A673 (cell line): ENCODE measurements around the gene SNTA1. TPM values are rescaled to one million over a fixed set of nuclear protein-coding genes. Genes with fewer than 3 reads are reported as not detected.
A peak's percentile ranks its signal among the peaks of the same experiment; 100 is the strongest.

Experiments used
- Bru-seq: library from RNA; stranded (reverse); fragments of 400-500 nt; gene quantifications from one replicate; lab custom pipeline; 2021; lab: Mats Ljungman, UMichigan
- BruChase-seq, 2 experiments: library from RNA; stranded (reverse); fragments of 400-500 nt; gene quantifications; one replicate each; lab custom pipeline; 2021; lab: Mats Ljungman, UMichigan
- BruUV-seq: library from RNA; stranded (reverse); fragments of 400-500 nt; replicated peaks from 2 replicates; lab custom pipeline; 2021; lab: Mats Ljungman, UMichigan
- CTCF ChIA-PET: fragments of 300-600 bp; sonication (Branson Sonifier 250); formaldehyde crosslinking; loops from one replicate; lab custom pipeline; 2022; ENCODE audit warnings: antibody characterized with exemption; lab: Charles Lee
- POLR2A ChIA-PET: fragments of 300-600 bp; sonication (Branson Sonifier 250); formaldehyde crosslinking; loops from one replicate; lab custom pipeline; 2022; ENCODE audit warnings: antibody characterized with exemption; ENCODE audit not compliant: low non-redundant PET; lab: Charles Lee
- DNase-seq: peaks from one replicate; pipeline ENCODE4 v3.0.0-alpha.2; 2015; ENCODE audit warnings: low spot score
- H3K27ac ChIP-seq: fragments of 200-600 bp; sonication (generic); 2 replicates; pipeline ENCODE4 v1.5.1; 2016; ENCODE audit warnings: mixed run types, low read depth, mild to moderate bottlenecking, mixed read lengths, antibody characterized with exemption, low read length; ENCODE audit not compliant: poor library complexity, severe bottlenecking
- H3K27me3 ChIP-seq: fragments of 200-600 bp; sonication (generic); replicated peaks from 2 replicates; pipeline ENCODE4 v1.6.1; 2017; ENCODE audit warnings: mixed run types, low read depth, mild to moderate bottlenecking, mixed read lengths, antibody characterized with exemption, low read length; ENCODE audit not compliant: insufficient read depth, poor library complexity
- H3K36me3 ChIP-seq: fragments of 200-600 bp; sonication (generic); 2 replicates; pipeline ENCODE4 v1.6.1; 2016; ENCODE audit warnings: mixed run types, mild to moderate bottlenecking, mixed read lengths, antibody characterized with exemption, low read length; ENCODE audit not compliant: insufficient read depth, poor library complexity, severe bottlenecking
- H3K4me1 ChIP-seq: fragments of 200-600 bp; sonication (generic); 2 replicates; pipeline ENCODE4 v1.6.1; 2017; ENCODE audit warnings: mixed run types, mild to moderate bottlenecking, mixed read lengths, antibody characterized with exemption, low read length; ENCODE audit not compliant: insufficient read depth, poor library complexity, severe bottlenecking
- H3K4me3 ChIP-seq: fragments of 200-600 bp; sonication (generic); 2 replicates; pipeline ENCODE4 v1.5.1; 2016; ENCODE audit warnings: low read depth, mixed run types, mild to moderate bottlenecking, mixed read lengths, low read length; ENCODE audit not compliant: poor library complexity, severe bottlenecking
- H3K9me3 ChIP-seq: fragments of 200-600 bp; sonication (generic); 2 replicates; pipeline ENCODE4 v1.6.1; 2016; ENCODE audit warnings: mixed run types, low read depth, mild to moderate bottlenecking, mixed read lengths, antibody characterized with exemption, low read length; ENCODE audit not compliant: poor library complexity, severe bottlenecking
- CTCF ChIP-seq: fragments of 300-800, 200-600 bp; sonication (generic); conservative IDR thresholded peaks from 2 replicates; pipeline ENCODE4 v1.5.1; 2017; ENCODE audit warnings: low read depth, mild to moderate bottlenecking, antibody characterized with exemption, low read length, moderate library complexity, mixed read lengths
- EZH2 ChIP-seq: fragments of 200-600 bp; sonication (generic); IDR thresholded peaks from 2 replicates; pipeline ENCODE4 v1.6.1; 2017; ENCODE audit warnings: borderline replicate concordance, low read depth, mild to moderate bottlenecking, mixed read lengths, antibody characterized with exemption, low read length; ENCODE audit not compliant: poor library complexity, severe bottlenecking
- intact Hi-C: fragments of 100-400 bp; cut with micrococcal nuclease; formaldehyde crosslinking; loops from one replicate; pipeline ENCODE4 v1.10.0; 2022; ENCODE audit not compliant: unreplicated experiment
- long read RNA-seq: library from polyadenylated mRNA; stranded (forward); transcript quantifications from one replicate; pipeline ENCODE4 v2.0.0, GENCODE V29; 2022
- total RNA-seq: library from RNA; stranded (reverse); gene quantifications from 2 replicates; pipeline ENCODE4 v1.2.3, GENCODE V29; 2021

SNTA1 gene
- total RNA-seq: 4.4 and 7.5 TPM in 2 replicates
- percentile 34 among the genes with signal in this experiment for Bru-seq, nascent RNA
- percentile 35 among the genes with signal in this experiment for BruChase-seq, experiment 1, labeled RNA remaining after a 2-hour chase
- percentile 39 among the genes with signal in this experiment for BruChase-seq, experiment 2, labeled RNA remaining after a 6-hour chase
- long read RNA-seq, transcript SNTA1-201 (8 exons, 2,342 nt): major isoform, 15 of 23 reads
- long read RNA-seq, partial matches to known transcripts: 0 of 23 reads
- long read RNA-seq, other reads (novel, unspliced or antisense): 8 of 23 reads

DNA sequence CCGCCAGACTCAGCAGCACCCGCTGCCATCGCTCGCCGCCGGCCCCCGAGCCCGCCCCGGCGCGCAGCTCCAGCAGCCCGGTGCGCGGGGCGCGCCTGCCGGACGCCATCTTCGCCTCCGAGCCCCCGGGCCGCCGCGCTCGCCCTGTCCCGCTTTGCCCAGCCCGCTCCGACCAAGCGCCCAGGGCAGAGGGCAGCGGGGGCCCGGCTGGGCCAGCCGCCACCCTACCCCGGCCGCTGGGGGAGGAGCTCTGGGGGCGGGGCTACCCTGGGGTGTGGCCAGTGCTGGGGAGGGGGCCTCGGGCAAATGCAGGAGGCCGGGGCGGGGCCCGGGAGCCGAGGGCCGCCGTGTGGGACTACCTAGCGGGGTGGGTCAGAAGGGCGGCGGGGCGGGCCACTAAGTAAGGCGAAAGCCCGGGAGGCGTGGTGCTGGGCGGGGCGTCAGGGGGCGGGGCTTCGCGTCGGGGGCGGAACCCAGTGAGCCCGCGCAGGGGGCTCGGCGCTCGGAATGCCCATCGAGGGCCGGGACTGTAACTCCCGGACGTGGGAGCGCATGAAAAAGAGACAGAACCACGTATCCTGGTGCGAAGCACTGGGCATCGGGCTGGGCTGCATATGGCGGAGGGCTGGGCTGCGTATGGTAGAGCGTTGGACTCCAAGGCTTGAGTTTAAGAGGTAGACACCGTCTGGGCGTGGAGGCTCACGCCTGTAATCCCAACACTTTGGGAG is at the start of gene SNTA1:
Gene SNTA1 (minus strand): TSS at position 252 of the 728 bp plus-strand sequence. CDS start 143 bp downstream, at position 109.
- intact Hi-C loops: no loop called here
- no TSS peak for BruUV-seq
- Histone ChIP-seq H3K4me3 (peak within 1 kb of the TSS; percentile 79), H3K9me3 (no peaks in the 10 kb centered on the region), H3K36me3 (no peaks in the 10 kb centered on the region), H3K27ac (no peak within 1 kb of the TSS), H3K27me3 (no peaks in the 10 kb centered on the region), H3K4me1 (peaks cover 6% of the 10 kb centered on the region)
- DNase-seq: peak; percentile 76
- ChIA-PET POLR2A (interaction anchor here (0.6 kb wide), 1 partner anchor 1929 kb away, joined by 3 read pairs; the partner anchor contains the start of gene HM13), CTCF (no interaction called here)
- TF ChIP-seq EZH2 (no peak), CTCF (no peak)

- CTCF ChIA-PET: no interaction called here
- Histone ChIP-seq H3K4me3 (peak overlapping the region; percentile 93), H3K36me3 (no peaks in the 10 kb centered on the region), H3K27ac (peak overlapping the region; percentile 85), H3K9me3 (no peaks in the 10 kb centered on the region), H3K4me1 (peaks cover 6% of the 10 kb centered on the region), H3K27me3 (no peaks in the 10 kb centered on the region)
- POLR2A ChIA-PET: interaction anchor here (1.1 kb wide), 1 partner anchor 148 kb away, joined by 3 read pairs; no protein-coding TSS in a partner anchor
- DNase-seq: peak; percentile 11
- no peak for TF ChIP-seq EZH2
- TF ChIP-seq CTCF: no peak
- intact Hi-C loops: no loop called here
- TSS peak; percentile 59 for BruUV-seq
These were observed 47.5 kb upstream of the SNTA1 start for GRCh38 chr20:33490934-33491656.
